Measurements from ENCODE around the gene NMD3. TPM values are rescaled to one million over a fixed set of nuclear protein-coding genes. Genes with fewer than 3 reads are reported as not detected.

Gene NMD3
- total and polyA plus RNA-seq, 2 of the 13 experiments (the other 11 are each of a cell fraction or from before 2014, with no cell fraction given), result 44.2 to 55.2 TPM

DNA sequence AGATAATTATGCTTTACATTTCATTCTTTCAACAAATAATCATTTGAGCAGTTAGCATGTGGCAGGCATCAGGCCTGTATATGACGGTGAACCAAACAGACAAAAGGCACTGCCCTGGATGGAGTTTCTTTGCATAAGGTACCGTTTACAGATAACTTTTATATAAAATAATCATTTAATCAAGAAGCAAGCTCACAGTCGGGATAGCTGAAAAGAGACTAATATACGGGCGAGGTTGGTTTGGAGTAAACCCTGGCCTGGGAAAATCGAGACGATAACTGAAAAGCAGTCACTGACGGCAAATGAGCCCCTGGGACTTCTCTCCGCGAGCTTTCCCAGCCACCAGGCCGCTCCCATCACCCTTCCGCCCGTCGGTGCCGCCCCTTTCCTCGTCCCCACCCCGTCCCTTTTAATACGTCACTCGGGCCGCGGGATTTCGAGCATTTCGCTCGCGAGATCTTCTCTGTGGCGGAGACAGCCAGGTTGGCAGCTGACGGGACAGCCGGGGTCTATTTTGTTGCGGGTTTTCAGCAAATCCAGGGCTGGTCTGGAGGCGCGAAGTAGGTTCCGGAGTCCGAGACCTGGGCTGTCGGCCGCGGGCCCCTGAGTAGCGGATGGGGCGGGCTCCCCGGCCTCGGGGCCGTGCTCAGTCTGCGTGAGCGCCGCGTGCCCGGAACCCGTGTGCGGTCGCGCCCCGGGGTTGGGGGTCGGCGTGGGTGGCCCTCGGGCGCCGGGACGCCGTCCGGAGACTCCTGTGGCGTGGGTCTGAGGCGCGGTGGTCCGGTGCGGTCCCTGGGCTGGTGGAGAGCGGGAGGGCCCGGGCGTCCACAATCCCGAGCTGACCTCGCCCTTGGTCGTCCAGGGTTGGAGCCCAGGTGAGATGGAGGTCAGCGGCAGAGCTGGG lies at the start of gene NMD3 (continued):
- TF ChIP-seq, protein P1, sequence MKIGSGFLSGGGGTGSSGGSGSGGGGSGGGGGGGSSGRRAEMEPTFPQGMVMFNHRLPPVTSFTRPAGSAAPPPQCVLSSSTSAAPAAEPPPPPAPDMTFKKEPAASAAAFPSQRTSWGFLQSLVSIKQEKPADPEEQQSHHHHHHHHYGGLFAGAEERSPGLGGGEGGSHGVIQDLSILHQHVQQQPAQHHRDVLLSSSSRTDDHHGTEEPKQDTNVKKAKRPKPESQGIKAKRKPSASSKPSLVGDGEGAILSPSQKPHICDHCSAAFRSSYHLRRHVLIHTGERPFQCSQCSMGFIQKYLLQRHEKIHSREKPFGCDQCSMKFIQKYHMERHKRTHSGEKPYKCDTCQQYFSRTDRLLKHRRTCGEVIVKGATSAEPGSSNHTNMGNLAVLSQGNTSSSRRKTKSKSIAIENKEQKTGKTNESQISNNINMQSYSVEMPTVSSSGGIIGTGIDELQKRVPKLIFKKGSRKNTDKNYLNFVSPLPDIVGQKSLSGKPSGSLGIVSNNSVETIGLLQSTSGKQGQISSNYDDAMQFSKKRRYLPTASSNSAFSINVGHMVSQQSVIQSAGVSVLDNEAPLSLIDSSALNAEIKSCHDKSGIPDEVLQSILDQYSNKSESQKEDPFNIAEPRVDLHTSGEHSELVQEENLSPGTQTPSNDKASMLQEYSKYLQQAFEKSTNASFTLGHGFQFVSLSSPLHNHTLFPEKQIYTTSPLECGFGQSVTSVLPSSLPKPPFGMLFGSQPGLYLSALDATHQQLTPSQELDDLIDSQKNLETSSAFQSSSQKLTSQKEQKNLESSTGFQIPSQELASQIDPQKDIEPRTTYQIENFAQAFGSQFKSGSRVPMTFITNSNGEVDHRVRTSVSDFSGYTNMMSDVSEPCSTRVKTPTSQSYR (CRISPR knock-in tag; IDR thresholded peaks at IDR 0.05; ENCODE audit: borderline replicate concordance), result no peak
- TF ChIP-seq IRF2 (CRISPR knock-in tag; IDR thresholded peaks at IDR 0.05), result peak; percentile 21; the same call in 1 of the 2 replicates
- TF ChIP-seq, protein P2, sequence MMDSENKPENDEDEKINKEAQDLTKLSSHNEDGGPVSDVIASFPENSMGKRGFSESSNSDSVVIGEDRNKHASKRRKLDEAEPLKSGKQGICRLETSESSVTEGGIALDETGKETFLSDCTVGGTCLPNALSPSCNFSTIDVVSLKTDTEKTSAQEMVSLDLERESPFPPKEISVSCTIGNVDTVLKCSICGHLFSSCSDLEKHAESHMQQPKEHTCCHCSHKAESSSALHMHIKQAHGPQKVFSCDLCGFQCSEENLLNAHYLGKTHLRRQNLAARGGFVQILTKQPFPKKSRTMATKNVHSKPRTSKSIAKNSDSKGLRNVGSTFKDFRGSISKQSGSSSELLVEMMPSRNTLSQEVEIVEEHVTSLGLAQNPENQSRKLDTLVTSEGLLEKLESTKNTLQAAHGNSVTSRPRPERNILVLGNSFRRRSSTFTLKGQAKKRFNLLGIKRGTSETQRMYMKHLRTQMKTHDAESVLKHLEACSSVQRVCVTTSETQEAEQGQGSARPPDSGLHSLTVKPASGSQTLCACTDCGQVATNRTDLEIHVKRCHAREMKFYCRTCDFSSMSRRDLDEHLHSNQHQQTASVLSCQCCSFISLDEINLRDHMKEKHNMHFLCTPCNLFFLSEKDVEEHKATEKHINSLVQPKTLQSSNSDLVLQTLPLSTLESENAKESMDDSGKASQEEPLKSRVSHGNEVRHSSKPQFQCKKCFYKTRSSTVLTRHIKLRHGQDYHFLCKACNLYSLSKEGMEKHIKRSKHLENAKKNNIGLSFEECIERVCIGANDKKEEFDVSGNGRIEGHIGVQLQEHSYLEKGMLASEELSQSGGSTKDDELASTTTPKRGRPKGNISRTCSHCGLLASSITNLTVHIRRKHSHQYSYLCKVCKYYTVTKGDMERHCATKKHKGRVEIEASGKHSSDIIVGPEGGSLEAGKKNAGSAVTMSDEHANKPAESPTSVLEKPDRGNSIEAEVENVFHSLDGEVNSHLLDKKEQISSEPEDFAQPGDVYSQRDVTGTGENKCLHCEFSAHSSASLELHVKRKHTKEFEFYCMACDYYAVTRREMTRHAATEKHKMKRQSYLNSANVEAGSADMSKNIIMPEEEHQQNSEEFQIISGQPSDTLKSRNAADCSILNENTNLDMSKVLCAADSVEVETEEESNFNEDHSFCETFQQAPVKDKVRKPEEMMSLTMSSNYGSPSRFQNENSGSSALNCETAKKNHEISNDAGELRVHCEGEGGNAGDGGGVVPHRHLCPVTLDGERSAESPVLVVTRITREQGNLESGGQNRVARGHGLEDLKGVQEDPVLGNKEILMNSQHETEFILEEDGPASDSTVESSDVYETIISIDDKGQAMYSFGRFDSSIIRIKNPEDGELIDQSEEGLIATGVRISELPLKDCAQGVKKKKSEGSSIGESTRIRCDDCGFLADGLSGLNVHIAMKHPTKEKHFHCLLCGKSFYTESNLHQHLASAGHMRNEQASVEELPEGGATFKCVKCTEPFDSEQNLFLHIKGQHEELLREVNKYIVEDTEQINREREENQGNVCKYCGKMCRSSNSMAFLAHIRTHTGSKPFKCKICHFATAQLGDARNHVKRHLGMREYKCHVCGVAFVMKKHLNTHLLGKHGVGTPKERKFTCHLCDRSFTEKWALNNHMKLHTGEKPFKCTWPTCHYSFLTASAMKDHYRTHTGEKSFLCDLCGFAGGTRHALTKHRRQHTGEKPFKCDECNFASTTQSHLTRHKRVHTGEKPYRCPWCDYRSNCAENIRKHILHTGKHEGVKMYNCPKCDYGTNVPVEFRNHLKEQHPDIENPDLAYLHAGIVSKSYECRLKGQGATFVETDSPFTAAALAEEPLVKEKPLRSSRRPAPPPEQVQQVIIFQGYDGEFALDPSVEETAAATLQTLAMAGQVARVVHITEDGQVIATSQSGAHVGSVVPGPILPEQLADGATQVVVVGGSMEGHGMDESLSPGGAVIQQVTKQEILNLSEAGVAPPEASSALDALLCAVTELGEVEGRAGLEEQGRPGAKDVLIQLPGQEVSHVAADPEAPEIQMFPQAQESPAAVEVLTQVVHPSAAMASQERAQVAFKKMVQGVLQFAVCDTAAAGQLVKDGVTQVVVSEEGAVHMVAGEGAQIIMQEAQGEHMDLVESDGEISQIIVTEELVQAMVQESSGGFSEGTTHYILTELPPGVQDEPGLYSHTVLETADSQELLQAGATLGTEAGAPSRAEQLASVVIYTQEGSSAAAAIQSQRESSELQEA (CRISPR knock-in tag; IDR thresholded peaks at IDR 0.05; ENCODE audit: not compliant biosample characterization), result peak; percentile 63
- 0 out of 2 replicates have a peak, but pooled peaks have one; percentile 37 for TF ChIP-seq ARNT2 (CRISPR knock-in tag; IDR thresholded peaks at IDR 0.05; ENCODE audit: low read depth)
- TF ChIP-seq ZNF615 (CRISPR knock-in tag; IDR thresholded peaks at IDR 0.05; ENCODE audit: borderline replicate concordance), result no peak
- TF ChIP-seq ZSCAN25 (CRISPR knock-in tag; IDR thresholded peaks at IDR 0.05), result peak; percentile 52; the same call in 1 of the 2 replicates
- no peak for TF ChIP-seq ZNF546 (CRISPR knock-in tag; conservative IDR thresholded peaks at IDR 0.05)
- no peak for TF ChIP-seq CCAR2 (optimal IDR thresholded peaks at IDR 0.05; ENCODE audit: low read depth, low read length)
- 0 out of 2 replicates have a peak, but pooled peaks have one; percentile 45 for TF ChIP-seq ZNF614 (CRISPR knock-in tag; IDR thresholded peaks at IDR 0.05; ENCODE audit: borderline replicate concordance)
- TF ChIP-seq HHEX (CRISPR knock-in tag; IDR thresholded peaks at IDR 0.05), result no peak
- TF ChIP-seq RBM39 (IDR thresholded peaks at IDR 0.05; ENCODE audit: low read depth, low read length, poor library complexity, severe bottlenecking), result peak; percentile 64
- no peak for TF ChIP-seq JUN (CRISPR knock-in tag; IDR thresholded peaks at IDR 0.05)
- TF ChIP-seq POLR2AphosphoS5 (IDR thresholded peaks at IDR 0.05; ENCODE audit: low read depth, low read length), result peak; percentile 89
- no peak; the same call in 1 of the 2 replicates for TF ChIP-seq ZNF547 (CRISPR knock-in tag; IDR thresholded peaks at IDR 0.05)
- TF ChIP-seq, protein P3, sequence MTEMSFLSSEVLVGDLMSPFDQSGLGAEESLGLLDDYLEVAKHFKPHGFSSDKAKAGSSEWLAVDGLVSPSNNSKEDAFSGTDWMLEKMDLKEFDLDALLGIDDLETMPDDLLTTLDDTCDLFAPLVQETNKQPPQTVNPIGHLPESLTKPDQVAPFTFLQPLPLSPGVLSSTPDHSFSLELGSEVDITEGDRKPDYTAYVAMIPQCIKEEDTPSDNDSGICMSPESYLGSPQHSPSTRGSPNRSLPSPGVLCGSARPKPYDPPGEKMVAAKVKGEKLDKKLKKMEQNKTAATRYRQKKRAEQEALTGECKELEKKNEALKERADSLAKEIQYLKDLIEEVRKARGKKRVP (CRISPR knock-in tag; IDR thresholded peaks at IDR 0.05), result peak in 1 of 2 experiments; percentile 60; a peak in 1 of 4 replicates
